Mesenteric fat pad (tissue), 1 donor: ENCODE results near the gene UBR7. TPM values are rescaled to one million over a fixed set of nuclear protein-coding genes. Genes with fewer than 3 reads are reported as not detected.
"Not testable (repeated sequence)": the region's sequence is repeated elsewhere in the genome, so short reads cannot be mapped to it uniquely, and the experiment has no call there.

ENCODE experiments used
- DNase-seq: peaks from one replicate; pipeline ENCODE4 v3.0.0-alpha.2; 2020; ENCODE audit warnings: low spot score
- long read RNA-seq: library from polyadenylated mRNA; unstranded; transcript quantifications from one replicate; pipeline ENCODE4 v2.0.0, GENCODE V29; 2020
- total RNA-seq: library from RNA; stranded (reverse); fragmentation: NEBNext Ultra II Directional; extraction: Animal tissue kit (Norgen Biotek cat#: 25700); gene quantifications from one replicate; pipeline ENCODE4 v1.2.1, GENCODE V29; 2021
- donor health status: DM: yes; HTN: yes; CAD: no.

UBR7 gene, protein sequence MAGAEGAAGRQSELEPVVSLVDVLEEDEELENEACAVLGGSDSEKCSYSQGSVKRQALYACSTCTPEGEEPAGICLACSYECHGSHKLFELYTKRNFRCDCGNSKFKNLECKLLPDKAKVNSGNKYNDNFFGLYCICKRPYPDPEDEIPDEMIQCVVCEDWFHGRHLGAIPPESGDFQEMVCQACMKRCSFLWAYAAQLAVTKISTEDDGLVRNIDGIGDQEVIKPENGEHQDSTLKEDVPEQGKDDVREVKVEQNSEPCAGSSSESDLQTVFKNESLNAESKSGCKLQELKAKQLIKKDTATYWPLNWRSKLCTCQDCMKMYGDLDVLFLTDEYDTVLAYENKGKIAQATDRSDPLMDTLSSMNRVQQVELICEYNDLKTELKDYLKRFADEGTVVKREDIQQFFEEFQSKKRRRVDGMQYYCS
- 12.9 TPM for total RNA-seq
- long read RNA-seq, transcript UBR7-201 (11 exons, 3,694 nt), result major isoform, 10 of 18 reads
- long read RNA-seq, partial matches to known transcripts, result 3 of 18 reads
- long read RNA-seq, other reads (novel, unspliced or antisense), result 5 of 18 reads

GRCh38 chr14:93206793-93207467, at the start of gene UBR7, which contains the start of gene GON7:
UBR7 (plus strand) TSS chr14:93207256; CDS start chr14:93207292, 36 bp downstream.
GON7 (minus strand) TSS chr14:93207065; CDS start chr14:93207037, 28 bp downstream.
- peak; percentile 97 for DNase-seq

DNA sequence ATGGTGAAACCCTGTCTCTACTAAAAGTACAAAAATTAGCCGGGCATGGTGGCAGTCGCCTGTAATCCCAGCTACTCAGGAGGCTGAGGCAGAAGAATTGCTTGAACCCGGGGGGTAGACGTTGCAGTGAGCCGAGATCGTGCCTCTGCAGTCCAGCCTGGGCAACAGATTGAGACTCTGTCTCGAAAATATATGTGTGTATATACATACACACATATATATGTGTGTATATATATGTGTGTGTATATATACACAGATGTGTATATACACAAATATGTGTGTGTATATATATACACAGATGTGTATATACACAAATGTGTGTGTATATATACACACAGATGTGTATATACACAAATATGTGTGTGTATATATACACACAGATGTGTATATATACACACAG, 48.7 kb upstream of the UBR7 start:
- DNase-seq, result not testable (repeated sequence)

- DNase-seq, result not testable (repeated sequence)
These were observed 47.3 kb upstream of the UBR7 start for GRCh38 chr14:93159625-93160352.

DNA sequence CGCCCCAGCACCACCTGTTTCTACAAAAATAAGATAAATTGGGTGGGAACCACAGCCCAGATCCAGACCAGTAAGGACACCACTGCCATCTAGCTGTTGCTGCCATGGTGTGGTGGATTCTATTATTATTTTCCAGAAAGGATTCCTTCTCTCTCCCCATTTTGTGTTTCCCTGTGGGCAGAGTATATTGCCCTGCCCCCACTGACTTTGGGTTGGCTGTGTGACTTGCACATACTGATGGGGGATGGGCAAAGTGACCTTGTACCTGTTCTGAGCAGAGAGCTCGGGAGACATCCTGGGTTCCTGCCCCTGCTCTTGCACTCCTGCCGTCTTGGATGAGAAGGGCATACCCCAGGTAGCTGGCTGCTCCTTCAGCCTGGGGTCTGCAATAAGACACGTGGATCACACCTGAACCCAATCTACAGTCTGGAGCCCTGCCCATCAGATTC, 46.7 kb upstream of the UBR7 start:
- DNase-seq, result no peak

DNA sequence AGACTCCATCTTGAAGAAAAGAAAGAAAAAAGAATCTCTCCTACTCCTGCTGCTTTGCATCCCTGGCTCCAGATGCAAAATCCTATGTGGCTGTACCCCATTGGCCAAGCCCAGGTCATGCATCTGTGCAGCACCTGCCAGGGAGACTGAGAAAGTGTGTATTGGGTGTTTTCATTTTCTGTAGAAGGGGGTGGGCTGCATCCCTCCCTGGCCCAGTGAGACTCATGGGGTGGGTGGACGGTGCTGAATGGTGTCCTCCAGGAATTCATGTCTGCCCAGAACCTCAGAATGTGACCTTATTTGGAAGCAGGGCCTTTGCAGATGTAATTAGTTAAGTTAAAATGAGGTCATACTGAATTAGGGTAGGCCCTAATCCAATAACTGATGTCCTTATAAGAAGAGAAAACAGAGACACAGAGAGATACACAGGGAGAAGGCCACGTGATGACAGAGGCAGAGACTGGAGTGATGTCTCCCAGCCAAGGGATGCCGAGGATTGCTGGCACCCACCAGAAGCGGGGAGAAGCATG, 45.6 kb upstream of the UBR7 start:
- no peak for DNase-seq

DNA sequence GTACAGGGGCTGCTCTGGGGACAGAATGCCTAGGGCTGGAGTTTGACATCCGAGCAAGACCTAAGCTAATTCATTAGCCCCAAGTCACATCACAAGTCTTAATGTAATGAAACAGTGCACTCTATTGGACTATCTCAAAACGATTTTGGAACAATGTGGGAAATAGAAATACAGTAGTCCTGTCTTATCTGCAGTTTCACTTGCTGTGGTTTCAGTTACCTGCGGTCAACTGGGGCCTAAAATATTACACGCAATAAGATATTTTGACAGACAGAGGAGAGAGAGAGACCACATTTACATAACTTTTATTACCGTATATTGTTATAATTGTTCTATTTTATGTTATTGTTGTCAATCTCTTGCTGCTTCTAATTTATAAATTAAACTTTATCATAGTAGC, 43.5 kb upstream of the UBR7 start:
- no peak for DNase-seq

- DNase-seq, result peak; percentile 41
These were observed 41.5 kb upstream of the UBR7 start for GRCh38 chr14:93165271-93166265.

DNA sequence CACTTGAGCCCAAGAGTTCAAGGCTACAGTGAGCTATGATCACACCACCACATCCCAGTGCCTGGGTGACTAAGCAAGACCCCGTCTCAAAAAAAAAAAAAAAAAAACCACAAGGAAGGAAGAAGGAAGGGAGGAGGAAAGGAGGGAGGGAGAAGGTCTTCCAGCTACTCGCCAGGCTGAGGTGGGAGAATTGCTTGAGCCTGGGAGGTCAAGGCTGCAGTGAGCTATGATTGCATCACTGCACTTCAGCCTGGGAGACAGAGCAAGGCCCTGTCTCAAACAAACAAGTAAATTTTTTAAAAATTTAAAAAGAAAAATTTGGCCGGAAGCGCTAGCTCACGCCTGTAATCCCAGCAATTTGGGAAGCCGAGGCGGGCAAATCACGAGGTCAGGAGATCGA, 38.4 kb upstream of the UBR7 start:
- DNase-seq, result not testable (repeated sequence)

DNA sequence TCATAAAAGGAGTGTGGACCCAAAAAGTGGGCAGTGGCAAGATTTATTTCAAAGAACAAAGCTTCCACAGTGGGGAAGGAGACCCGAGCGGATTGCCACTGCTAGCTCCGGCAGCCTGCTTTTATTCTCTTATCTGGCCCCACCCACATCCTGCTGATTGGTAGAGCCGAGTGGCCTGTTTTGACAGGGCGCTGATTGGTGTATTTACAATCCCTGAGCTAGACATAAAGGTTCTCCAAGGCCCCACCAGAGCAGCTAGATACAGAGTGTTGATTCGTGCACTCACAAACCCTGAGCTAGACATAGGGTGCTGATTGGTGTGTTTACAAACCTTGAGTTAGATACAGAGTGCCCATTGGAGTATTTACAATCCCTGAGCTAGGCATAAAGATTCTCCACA, 37.4 kb upstream of the UBR7 start:
- DNase-seq, result not testable (repeated sequence)

DNA sequence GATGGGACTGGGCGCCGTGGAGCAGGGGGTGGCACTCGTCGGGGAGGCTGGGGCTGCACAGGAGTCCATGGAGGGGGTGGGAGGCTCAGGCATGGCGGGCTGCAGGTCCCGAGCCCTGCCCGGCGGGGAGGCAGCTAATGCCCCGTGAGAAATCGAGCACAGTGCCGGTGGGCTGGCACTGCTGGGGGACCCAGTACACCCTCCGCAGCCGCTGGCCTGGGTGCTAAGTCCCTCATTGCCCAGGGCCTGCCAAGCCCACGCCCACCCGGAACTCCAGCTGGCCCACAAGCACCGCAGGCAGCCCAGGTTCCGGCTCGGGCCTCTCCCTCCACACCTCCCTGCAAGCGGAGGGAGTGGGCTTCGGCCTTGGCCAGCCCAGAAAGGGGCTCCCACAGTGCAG, 36.9 kb upstream of the UBR7 start:
- peak; percentile 86 for DNase-seq

DNA sequence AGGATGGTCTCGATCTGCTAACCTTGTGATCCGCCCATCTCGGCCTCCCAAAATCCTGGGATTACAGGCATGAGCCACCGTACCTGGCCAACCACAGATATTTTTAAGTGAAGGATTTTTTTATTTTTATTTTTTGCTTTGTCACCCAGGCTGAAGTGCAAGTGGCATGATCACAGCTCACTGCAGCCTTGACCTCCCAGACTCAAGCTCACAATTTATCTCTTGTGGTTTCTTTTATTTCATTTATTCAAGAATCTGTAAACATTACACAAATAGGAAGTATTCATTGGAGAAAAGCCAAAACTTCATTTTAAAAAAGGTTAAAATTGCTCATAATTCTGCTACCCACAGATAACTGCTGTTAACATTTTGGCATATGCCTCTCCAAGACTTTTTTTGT, 35.7 kb upstream of the UBR7 start:
- DNase-seq, result no peak

GRCh38 chr14:93173943-93174395, 33.1 kb upstream of the UBR7 start:
- peak; percentile 55 for DNase-seq

DNA sequence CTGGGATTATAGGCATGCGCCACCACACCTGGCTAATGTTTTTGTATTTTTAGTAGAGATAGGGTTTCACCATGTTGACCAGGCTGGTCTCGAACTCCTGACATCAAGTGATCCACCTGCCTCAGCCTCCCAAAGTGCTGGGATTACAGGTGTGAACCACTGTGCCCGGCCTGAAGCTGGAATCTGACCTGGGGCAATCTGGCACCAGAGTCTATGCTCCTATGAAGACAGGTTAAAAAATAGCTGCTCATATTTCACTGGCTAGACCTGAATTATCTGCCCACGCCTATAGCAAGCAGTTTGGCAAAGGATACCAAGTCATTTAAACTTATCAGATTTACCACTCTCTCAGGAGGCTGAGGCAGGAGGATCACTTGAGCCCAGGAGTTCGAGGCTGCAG, 32.3 kb upstream of the UBR7 start:
- peak; percentile 81 for DNase-seq

GRCh38 chr14:93175492-93175891, 31.6 kb upstream of the UBR7 start:
- peak; percentile 60 for DNase-seq

DNA sequence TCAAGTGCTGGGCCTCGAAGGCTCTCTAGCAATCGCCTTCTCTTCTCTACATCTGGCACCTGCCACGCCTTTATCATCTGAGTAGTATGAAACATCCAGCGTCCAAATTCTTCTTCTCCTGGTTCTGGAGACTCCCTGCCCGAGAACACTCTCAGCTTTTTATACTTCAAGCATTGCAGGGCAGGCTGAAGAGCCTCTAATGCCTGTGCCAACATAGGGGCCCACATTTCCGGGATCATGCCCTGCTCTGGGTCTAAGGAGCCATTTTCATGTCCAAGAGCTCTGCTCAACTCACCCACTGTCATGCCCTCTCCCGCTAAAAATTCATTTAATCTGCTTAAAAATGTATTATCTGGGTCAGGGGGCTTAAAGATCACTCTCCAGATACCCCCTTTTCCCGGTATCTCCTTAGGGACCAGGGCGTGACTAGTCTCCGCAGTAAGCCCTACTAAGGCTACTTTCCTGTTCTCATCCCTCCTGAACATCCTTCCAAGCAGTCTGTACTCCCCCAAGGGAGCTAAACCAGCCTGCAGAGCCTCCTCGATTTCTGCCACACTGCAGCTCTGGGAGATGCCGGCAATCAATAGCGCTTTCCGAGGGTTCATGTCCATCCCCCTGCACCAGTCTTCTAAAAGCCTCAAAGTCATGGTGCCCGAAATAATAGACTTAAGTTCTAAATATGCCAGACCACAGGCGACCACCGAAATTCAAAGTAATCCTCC, 23.3 kb upstream of the UBR7 start:
- no peak for DNase-seq

DNA sequence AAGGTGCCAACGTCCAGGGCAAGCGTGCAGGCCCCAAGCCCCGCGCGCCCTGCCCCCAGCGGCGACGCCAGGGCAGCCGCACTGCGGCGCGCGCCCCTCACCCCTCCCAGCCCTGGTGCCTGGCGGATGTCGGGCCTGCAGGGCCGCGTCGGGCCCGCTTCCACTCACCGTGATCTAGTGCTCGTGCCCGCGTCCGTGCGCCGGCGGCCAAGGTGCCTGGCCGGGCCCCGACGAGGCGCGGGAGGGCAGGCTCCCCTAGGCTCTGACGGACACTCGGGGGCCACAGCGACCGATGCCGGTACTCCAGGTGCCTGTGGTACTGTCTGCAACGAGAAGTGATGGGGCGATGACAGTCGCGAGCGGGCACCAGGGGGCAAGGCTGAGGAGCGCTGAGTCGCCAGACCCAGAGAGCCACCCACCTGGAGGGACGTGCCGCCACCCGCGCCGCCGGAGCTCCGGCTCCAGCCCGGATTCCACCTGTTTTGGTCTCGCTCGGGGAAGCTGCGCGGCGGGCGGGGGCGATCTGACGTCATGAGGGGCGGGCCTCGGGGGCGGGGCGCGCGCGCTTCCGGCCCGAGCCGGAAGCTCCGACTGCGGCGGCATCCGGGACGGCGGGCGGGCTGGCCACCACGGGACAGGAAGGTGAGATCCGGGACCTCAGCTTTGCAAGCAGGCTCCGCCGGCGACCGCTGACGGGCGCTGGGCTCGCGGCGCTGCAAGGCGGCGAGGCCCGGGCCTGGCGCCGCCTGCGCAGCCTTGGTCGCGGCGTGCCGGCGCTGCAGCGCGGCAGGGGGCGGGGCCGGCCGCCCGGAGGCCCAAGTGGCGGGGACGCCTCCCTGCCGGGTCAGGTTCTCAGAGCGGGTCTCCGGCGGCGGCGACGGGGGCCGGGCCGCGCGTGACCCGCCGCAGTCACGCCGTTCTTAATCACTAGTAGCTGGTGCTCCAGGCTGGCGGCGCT, 22.4 kb upstream of the UBR7 start, which contains the start of the genes LYSET and MOAP1:
TSS of gene LYSET (plus strand) at position 927 of the 958 bp plus-strand sequence. CDS start 89 bp downstream, outside the sequence.
TSS of gene MOAP1 (minus strand) at position 507 of the 958 bp plus-strand sequence. CDS start 655 bp downstream, outside the sequence.
- DNase-seq, result peak; percentile 97

DNA sequence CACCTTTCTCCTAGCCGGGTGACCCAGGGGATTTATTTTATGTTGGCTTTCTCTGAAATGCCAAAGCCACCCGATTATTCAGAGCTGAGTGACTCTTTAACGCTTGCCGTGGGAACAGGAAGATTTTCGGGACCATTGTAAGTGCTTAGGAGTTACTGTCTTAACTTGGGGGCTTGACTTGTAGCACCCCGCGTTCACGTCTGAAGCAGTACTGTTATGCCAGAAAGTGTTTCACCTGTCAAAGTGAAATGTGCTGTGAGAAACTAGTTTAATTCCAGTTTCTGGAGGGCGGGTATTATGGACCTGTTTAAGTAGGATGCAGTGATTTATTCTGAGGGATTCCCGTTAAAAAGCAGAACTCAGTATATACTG, 21.7 kb upstream of the UBR7 start:
- DNase-seq, result no peak

GRCh38 chr14:93186466-93186865, 20.6 kb upstream of the UBR7 start:
- DNase-seq, result no peak
